Sigmoid colon (tissue), 4 donors: Measurements from ENCODE around the gene CCNF.

Experiments
- CTCF ChIP-seq, 4 experiments: fragments of 450-650 bp in 3 of 4; fragments of 200-600 bp in 1 of 4; IDR thresholded peaks; one replicate each; pipeline ENCODE4 v1.5.1; 2016 to 2019; ENCODE audit warnings: antibody characterized with exemption in 4 of 4, mild to moderate bottlenecking in 3 of 4, moderate library complexity in 2 of 4
- EP300 ChIP-seq, 4 donors: sonication (generic); formaldehyde crosslinking; IDR thresholded peaks; one replicate each; pipeline ENCODE4 v1.6.1; 2017; ENCODE audit warnings: antibody characterized with exemption in 4 of 4
- POLR2A ChIP-seq, 2 donors: fragments of 450-650 bp; IDR thresholded peaks; one replicate each; pipeline ENCODE4 v1.6.1; 2016; ENCODE audit warnings: antibody characterized with exemption in 2 of 2, mild to moderate bottlenecking in 2 of 2, moderate library complexity in 2 of 2
- POLR2AphosphoS5 ChIP-seq, 4 donors: sonication (generic); formaldehyde crosslinking; IDR thresholded peaks; one replicate each; pipeline ENCODE4 v1.6.1; 2017; ENCODE audit warnings: antibody characterized with exemption in 4 of 4

DNA sequence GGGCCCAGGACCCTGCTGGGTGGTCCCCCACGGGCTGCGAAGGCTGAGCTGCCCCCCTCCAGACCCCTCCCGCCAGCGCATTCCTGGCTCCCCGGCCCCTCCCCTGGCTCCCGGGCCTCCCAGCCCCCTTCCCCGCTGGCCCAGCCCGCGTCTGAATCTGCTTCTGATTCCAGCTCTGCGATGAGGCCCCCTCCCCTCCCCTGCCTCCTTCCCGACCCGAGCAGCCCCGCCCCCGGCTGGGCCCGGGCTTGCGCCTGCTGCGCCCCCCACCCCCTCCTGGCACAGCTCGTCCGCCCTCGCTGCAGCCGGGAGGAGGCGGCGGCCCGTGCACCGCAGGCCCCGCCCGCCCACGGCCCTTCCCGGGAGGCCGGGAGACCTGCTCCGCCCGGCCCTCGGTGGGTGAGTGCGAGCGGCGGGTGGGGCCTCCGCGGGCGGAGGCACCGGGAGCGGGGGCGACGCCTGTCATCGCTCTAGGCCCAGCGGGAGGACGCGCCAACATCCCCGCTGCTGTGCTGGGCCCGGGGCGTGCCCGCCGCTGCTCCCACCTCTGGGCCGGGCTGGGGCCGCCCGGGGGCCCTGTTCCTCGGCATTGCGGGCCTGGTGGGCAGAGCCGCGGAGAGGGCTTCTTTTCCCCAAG is 41.9 kb downstream of the CCNF start, which contains the start of gene NTN3:
- TF ChIP-seq CTCF (IDR thresholded peaks at IDR 0.05) (no peak), EP300 (IDR thresholded peaks at IDR 0.05) (no peak), POLR2A (IDR thresholded peaks at IDR 0.05) (no peak), POLR2AphosphoS5 (IDR thresholded peaks at IDR 0.05) (no peak)
